GM23338 (cell line): ENCODE data around the gene RTL10.

Experiments used
- CTCF ChIP-seq, 2 experiments: fragments of 200-600 bp in 1 of 2; sonication (generic) in 1 of 2; conservative IDR thresholded peaks; 2 replicates each; pipeline versions ENCODE4 v1.5.1 to v1.6.1; 2016 to 2017; ENCODE audit warnings: antibody characterized with exemption in 2 of 2, low read depth in 2 of 2, mild to moderate bottlenecking in 2 of 2, moderate library complexity in 1 of 2
- EZH2 ChIP-seq: fragments of 200-600 bp; sonication (generic); IDR thresholded peaks from one replicate; pipeline ENCODE4 v1.8.0; 2017; ENCODE audit warnings: antibody characterized with exemption, mild to moderate bottlenecking, low read depth; ENCODE audit not compliant: unreplicated experiment
- EZH2phosphoT487 ChIP-seq: fragments of 200-600 bp; sonication (generic); IDR thresholded peaks from one replicate; pipeline ENCODE4 v1.8.1; 2018; ENCODE audit warnings: antibody characterized with exemption; ENCODE audit not compliant: unreplicated experiment
- JUNB ChIP-seq: IDR thresholded peaks from one replicate; pipeline ENCODE4 v1.6.1; 2016; ENCODE audit warnings: antibody characterized with exemption; ENCODE audit not compliant: unreplicated experiment
- POLR2AphosphoS5 ChIP-seq: IDR thresholded peaks from 2 replicates; pipeline ENCODE4 v1.6.1; 2016; ENCODE audit warnings: antibody characterized with exemption, low read depth
- ZNF331 ChIP-seq: fragments of 250-450 bp; sonication (Bioruptor Pico); IDR thresholded peaks from 2 replicates; pipeline ENCODE4 v1.5.0; 2020; ENCODE audit warnings: low read depth, mild to moderate bottlenecking, moderate library complexity

DNA sequence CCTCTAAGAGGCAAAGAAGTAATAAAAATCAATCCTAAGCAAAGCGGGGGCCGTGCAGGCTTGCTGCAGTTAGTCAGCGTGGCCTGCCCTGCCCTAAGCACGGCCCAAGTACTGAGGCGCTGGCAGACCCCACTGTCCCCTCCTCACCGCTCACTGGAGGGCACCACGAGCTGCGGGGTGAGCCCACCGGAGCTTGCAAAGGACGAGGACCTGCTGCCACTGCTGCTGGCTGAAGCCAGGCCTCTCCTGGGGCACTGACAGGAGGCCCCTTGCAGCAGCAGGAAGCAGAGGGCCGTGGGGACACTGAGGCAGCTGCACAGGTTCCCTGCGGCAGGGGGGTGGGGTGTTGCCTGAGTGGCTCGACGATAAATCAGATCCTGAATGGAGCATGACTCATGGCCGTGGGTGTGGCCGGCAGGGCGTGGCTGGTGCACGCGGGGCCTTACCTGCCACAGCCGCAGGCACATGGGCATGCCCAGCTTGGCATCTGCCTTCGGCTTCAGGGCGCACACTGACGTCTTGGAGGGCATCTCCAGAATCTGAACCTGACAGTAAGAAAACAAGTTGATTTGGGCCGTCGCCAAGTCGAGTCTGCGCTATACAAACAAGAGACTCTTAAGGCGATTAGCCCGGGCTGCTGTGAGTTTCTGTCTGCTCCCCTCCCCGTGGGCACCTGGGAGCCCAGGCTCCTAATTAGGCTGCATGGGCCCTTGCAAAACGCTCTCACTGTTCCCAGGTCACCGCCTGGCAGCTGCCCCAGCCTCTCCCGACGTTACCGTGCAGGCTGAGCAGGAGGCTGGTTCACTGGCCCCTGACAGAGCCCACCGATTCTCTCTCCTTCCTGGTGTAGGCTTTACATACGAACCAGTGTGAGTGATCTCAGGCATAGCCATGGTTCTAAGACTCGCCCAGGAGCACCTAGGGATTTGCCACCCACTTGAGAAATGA lies 48.2 kb downstream of the RTL10 start:
- TF ChIP-seq CTCF (conservative IDR thresholded peaks at IDR 0.05; ENCODE audit: low read depth in 2 of 2) (no peak), EZH2 (no peak), JUNB (no peak), POLR2AphosphoS5 (no peak), ZNF331 (no peak), EZH2phosphoT487 (no peak)
